Ascending aorta (tissue), 2 donors: ENCODE data around the gene CASQ1. TPM values are rescaled to one million over a fixed set of nuclear protein-coding genes. Genes with fewer than 3 reads are reported as not detected.

Experiments used
- DNase-seq, 2 donors: peaks; one replicate each; pipeline ENCODE4 v3.0.0-alpha.2; 2019; ENCODE audit warnings: low spot score in 2 of 2
- H3K27ac ChIP-seq, 2 donors: fragments of 200-600 bp; sonication (generic); one replicate each; pipeline ENCODE4 v1.5.1; 2016 to 2017; ENCODE audit warnings: mild to moderate bottlenecking in 1 of 2
- H3K27me3 ChIP-seq: fragments of 200-600 bp; sonication (generic); one replicate; pipeline ENCODE4 v1.5.1; 2017
- H3K36me3 ChIP-seq, 2 donors: fragments of 200-600 bp; sonication (generic); one replicate each; pipeline ENCODE4 v1.5.1; 2016
- H3K4me1 ChIP-seq, 2 donors: fragments of 200-600 bp; sonication (generic); one replicate each; pipeline ENCODE4 v1.5.1; 2016 to 2017; ENCODE audit warnings: mild to moderate bottlenecking in 1 of 2
- H3K4me3 ChIP-seq, 2 donors: fragments of 200-600 bp; sonication (generic); one replicate each; pipeline ENCODE4 v1.5.1; 2016 to 2017; ENCODE audit warnings: mild to moderate bottlenecking in 1 of 2
- H3K9me3 ChIP-seq, 2 donors: fragments of 200-600 bp; sonication (generic); one replicate each; pipeline ENCODE4 v1.5.1; 2016
- intact Hi-C: fragments of 100-400 bp; cut with DNase I; formaldehyde crosslinking; loops from one replicate; pipeline ENCODE4 v1.15.1; 2023
- total RNA-seq: library from RNA; depleted of rRNA; stranded (reverse); fragments of >200 nt; gene quantifications from one replicate; pipeline ENCODE4 v1.1.0, GENCODE V29; 2016
- TF ChIP-seq, protein P1 (sequence below), 3 experiments: fragments of 200-600 bp in 2 of 3; fragments of 450-650 bp in 1 of 3; sonication (generic) in 2 of 3; IDR thresholded peaks; one replicate each; pipeline ENCODE4 v1.5.1; 2016 to 2019; ENCODE audit warnings: antibody characterized with exemption in 3 of 3, mild to moderate bottlenecking in 1 of 3, moderate library complexity in 1 of 3

The CASQ1 gene
- total RNA-seq, 1 donor from 2014 or later: not detected

DNA sequence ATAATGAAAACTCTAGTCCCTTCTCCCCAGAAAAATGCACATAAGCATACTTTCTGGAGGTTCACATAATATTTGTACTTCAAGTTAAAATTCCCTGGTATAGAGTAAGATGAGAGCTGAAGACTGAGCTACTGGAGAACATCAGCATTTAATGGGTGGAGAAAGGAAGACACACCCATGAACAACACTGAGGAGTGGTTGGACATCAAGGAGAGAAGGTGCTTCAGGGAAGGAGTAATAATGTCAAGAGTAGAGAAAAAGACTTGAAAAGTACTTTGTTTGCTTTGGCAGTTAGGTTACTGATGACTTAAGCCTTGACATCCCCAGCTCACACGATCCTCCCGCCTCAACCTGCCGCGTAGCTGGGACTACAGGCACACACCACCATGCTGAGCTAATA, 36.7 kb downstream of the CASQ1 start:
- no peak for DNase-seq
- H3K4me1 ChIP-seq: no peaks in the 10 kb centered on the region
- H3K27me3 ChIP-seq: no peaks in the 10 kb centered on the region
- intact Hi-C loops: no loop called here
- no peak overlapping the region for H3K4me3 ChIP-seq
- no peaks in the 10 kb centered on the region for H3K9me3 ChIP-seq
- no peak overlapping the region for H3K27ac ChIP-seq
- H3K36me3 ChIP-seq: peaks cover 91 to 98% of the 10 kb centered on the region in 2 donors
- TF ChIP-seq, protein P1, sequence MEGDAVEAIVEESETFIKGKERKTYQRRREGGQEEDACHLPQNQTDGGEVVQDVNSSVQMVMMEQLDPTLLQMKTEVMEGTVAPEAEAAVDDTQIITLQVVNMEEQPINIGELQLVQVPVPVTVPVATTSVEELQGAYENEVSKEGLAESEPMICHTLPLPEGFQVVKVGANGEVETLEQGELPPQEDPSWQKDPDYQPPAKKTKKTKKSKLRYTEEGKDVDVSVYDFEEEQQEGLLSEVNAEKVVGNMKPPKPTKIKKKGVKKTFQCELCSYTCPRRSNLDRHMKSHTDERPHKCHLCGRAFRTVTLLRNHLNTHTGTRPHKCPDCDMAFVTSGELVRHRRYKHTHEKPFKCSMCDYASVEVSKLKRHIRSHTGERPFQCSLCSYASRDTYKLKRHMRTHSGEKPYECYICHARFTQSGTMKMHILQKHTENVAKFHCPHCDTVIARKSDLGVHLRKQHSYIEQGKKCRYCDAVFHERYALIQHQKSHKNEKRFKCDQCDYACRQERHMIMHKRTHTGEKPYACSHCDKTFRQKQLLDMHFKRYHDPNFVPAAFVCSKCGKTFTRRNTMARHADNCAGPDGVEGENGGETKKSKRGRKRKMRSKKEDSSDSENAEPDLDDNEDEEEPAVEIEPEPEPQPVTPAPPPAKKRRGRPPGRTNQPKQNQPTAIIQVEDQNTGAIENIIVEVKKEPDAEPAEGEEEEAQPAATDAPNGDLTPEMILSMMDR (IDR thresholded peaks at IDR 0.05): no peak

DNA sequence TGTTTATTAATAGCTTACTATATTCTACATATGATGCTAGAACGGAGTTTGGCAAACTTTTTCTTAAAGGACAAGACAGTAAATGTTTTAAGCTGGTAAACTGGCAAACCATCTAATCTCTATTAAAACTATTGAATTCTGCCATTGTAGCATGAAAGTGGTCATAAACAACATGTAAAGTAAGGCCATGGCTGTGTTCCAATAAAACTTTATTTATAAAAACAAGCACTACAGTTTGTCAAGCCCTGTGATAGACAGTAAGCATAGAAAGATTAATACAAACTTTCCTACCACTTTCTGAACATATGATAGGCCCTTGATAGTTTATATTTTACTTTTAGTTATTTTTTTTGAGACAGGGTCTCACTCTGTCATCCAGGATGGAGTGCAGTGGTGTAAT, 37.2 kb downstream of the CASQ1 start:
- H3K36me3 ChIP-seq: peaks cover 91 to 98% of the 10 kb centered on the region in 2 donors
- intact Hi-C loops: no loop called here

DNA sequence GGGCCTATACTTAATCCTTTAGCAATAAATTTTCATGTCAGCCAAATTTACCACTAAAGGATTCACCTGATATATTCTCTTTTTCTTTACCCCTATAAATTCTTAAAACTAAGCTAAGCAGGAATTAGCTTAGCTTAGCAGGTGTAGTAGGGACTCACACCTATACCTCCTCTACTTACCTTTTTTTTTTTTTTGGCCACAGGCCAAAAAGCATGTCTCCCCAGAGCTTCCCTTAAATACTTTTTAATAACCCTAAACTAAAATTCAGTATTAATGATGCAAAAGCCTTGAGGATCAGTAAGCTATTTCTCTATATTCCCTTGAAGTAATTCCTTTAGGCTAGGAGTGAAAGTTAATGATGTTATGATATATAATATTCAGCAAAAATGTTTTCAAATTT, 38.1 kb downstream of the CASQ1 start:
- Histone ChIP-seq H3K9me3 (no peaks in the 10 kb centered on the region), H3K27me3 (no peaks in the 10 kb centered on the region), H3K4me3 (no peak overlapping the region), H3K36me3 (peaks cover 85 to 93% of the 10 kb centered on the region in 2 donors), H3K27ac (no peak overlapping the region), H3K4me1 (no peaks in the 10 kb centered on the region)
- TF ChIP-seq, protein P1 (IDR thresholded peaks at IDR 0.05): no peak
- no peak for DNase-seq
- intact Hi-C loops: no loop called here

More for the DNA sequence above, 37.2 kb downstream of the CASQ1 start:
- TF ChIP-seq, protein P1 (IDR thresholded peaks at IDR 0.05): no peak
- Histone ChIP-seq H3K4me3 (no peak overlapping the region), H3K9me3 (no peaks in the 10 kb centered on the region), H3K27me3 (no peaks in the 10 kb centered on the region), H3K27ac (no peak overlapping the region), H3K4me1 (no peaks in the 10 kb centered on the region)
- no peak for DNase-seq

DNA sequence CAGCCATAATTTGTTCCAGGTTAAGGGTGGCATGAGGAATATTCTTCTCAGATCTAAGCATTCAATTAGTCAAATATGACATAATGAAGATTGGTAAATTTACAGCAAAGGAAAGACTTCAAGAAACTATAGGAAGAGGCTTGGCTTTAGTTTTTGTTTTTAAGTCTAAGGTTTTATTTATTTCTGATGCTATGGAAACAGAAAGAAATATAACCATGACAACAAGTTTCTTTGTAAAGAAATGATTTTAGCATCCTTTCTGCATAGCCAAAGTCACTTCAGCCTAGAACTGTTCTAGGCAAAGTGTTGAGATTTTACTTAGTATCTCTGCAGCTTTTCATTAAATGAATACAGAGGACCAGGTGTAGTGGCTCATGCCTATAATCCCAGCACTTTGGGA, 42.5 kb downstream of the CASQ1 start:
- no peak overlapping the region for H3K4me3 ChIP-seq
- intact Hi-C loops: no loop called here
- H3K4me1 ChIP-seq: no peaks in the 10 kb centered on the region
- TF ChIP-seq, protein P1 (IDR thresholded peaks at IDR 0.05): no peak
- H3K27ac ChIP-seq: no peak overlapping the region
- no peaks in the 10 kb centered on the region for H3K27me3 ChIP-seq
- no peak for DNase-seq
- H3K36me3 ChIP-seq: peaks cover 75 to 85% of the 10 kb centered on the region in 2 donors
- H3K9me3 ChIP-seq: no peaks in the 10 kb centered on the region

DNA sequence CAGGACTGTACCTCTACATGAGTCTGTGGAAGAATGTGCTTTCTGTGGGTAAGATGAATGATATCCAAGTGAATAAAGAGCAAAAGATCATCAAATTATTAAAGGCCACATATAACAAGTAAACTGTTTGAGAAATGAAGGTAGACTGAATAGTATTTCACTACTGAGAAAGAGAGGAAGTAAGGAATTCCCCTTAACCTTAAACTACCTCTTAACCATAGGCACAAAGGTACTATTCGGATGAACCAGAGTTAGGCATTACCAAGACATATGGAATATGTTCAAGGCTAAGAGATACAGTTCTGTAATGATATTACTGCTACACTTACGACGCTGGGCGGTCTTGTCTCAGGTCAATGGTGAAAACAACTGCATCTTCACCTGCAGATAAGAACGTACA, 46.4 kb downstream of the CASQ1 start:
- DNase-seq: no peak
- intact Hi-C loops: no loop called here
- Histone ChIP-seq H3K36me3 (peaks cover 64 to 82% of the 10 kb centered on the region in 2 donors), H3K27me3 (no peaks in the 10 kb centered on the region), H3K9me3 (no peaks in the 10 kb centered on the region), H3K4me3 (no peak overlapping the region), H3K4me1 (no peaks in the 10 kb centered on the region), H3K27ac (no peak overlapping the region)
- TF ChIP-seq, protein P1 (IDR thresholded peaks at IDR 0.05): no peak

DNA sequence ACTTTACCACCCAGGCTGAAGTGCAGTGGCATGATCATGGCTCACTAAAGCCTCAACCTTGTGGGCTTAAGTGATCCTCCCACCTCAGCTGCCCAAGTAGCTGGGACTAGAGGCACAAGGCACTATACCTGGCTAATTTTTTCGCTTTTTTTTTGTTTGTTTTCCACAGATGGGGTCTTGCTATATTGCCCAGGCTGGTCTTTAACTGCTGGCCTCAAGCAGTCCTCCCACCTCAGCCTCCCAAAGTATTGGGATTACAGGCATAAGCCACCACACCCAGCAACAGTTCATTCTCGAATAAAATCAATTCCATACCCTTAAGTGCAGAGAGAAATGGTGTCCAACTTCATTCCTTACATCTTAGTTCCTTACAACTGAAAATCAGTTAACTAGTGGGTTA, 47.2 kb downstream of the CASQ1 start:
- TF ChIP-seq, protein P1 (IDR thresholded peaks at IDR 0.05): no peak
- no peak for DNase-seq
- H3K36me3 ChIP-seq: peaks cover 58 to 75% of the 10 kb centered on the region in 2 donors

More for the DNA sequence above, 47.2 kb downstream of the CASQ1 start:
- Histone ChIP-seq H3K4me3 (no peak overlapping the region), H3K27me3 (no peaks in the 10 kb centered on the region), H3K9me3 (no peaks in the 10 kb centered on the region), H3K27ac (no peak overlapping the region), H3K4me1 (no peaks in the 10 kb centered on the region)
- intact Hi-C loops: no loop called here
